GM12878 (cell line): Measurements from ENCODE around the gene ANK2. TPM values are rescaled to one million over a fixed set of nuclear protein-coding genes. Genes with fewer than 3 reads are reported as not detected.

Source experiments
- ATAC-seq: fragments of 200-7000 bp; cut with Tn5 transposase; 3 replicates; pipeline ENCODE4 v1.9.1; 2020; ENCODE audit warnings: mild to moderate bottlenecking, moderate library complexity
- BruUV-seq: library from RNA; stranded (reverse); fragments of 400-500 nt; replicated peaks from 2 replicates; lab custom pipeline; 2021; lab: Mats Ljungman, UMichigan
- CTCF ChIA-PET: fragments of 300-600 bp; sonication (Branson Sonifier 250); formaldehyde crosslinking; extraction: SDS; loops from one replicate; lab custom pipeline; 2021; ENCODE audit warnings: inconsistent platforms; lab: Yijun Ruan, JAX
- POLR2A ChIA-PET: fragments of 350-600 bp; formaldehyde crosslinking; extraction: SDS; loops from one replicate; lab custom pipeline; 2021; ENCODE audit warnings: inconsistent platforms; lab: Charles Lee
- RAD21 ChIA-PET: fragments of 300-600 bp; sonication (Branson Sonifier 250); formaldehyde crosslinking; loops from one replicate; lab custom pipeline; 2023; ENCODE audit warnings: antibody characterized with exemption; ENCODE audit not compliant: unreplicated experiment; lab: Charles Lee
- SMC1A ChIA-PET: fragments of 300-600 bp; sonication (Branson Sonifier 250); formaldehyde crosslinking; loops from one replicate; lab custom pipeline; 2023; ENCODE audit not compliant: unreplicated experiment, uncharacterized antibody; lab: Charles Lee
- DNase-seq: peaks from one replicate; pipeline ENCODE4 v3.0.0-alpha.2; 2011; ENCODE audit warnings: low read depth, low spot score
- FAIRE-seq: peaks from 3 replicates; lab custom pipeline; 2011; peaks lifted over from hg19 to GRCh38; lab: Jason Lieb, UNC
- H2AFZ ChIP-seq: 2 replicates; pipeline ENCODE4 v1.6.0; 2011; ENCODE audit warnings: low read depth, low read length, control low read depth; ENCODE audit not compliant: control insufficient read depth
- H3K27ac ChIP-seq: 2 replicates; pipeline ENCODE4 v1.5.1; 2011; ENCODE audit warnings: control low read depth; ENCODE audit not compliant: control insufficient read depth, insufficient read depth
- H3K27me3 ChIP-seq, 2 experiments: replicated peaks in 1 of 2; 2 replicates each; pipeline versions ENCODE4 v1.6.0 to v1.6.1; 2011; ENCODE audit warnings: low read length in 1 of 2; ENCODE audit not compliant: control insufficient read depth in 2 of 2, insufficient read depth in 2 of 2
- H3K36me3 ChIP-seq, 2 experiments: 2 replicates each; pipeline ENCODE4 v1.5.1; 2011; ENCODE audit warnings: low read length in 1 of 2; ENCODE audit not compliant: control insufficient read depth in 2 of 2, insufficient read depth in 2 of 2
- H3K4me1 ChIP-seq: 2 replicates; pipeline ENCODE4 v1.6.1; 2011; ENCODE audit warnings: mild to moderate bottlenecking, low read length, moderate library complexity, mixed read lengths; ENCODE audit not compliant: control insufficient read depth, insufficient read depth
- H3K4me2 ChIP-seq: 2 replicates; pipeline ENCODE4 v1.6.0; 2011; ENCODE audit warnings: control low read depth; ENCODE audit not compliant: control insufficient read depth, insufficient read depth
- H3K4me3 ChIP-seq: fragments of 200-600 bp; sonication (generic); 2 replicates; pipeline ENCODE4 v1.5.1; 2016
- H3K79me2 ChIP-seq: 2 replicates; pipeline ENCODE4 v1.6.0; 2011; ENCODE audit warnings: low read length; ENCODE audit not compliant: control insufficient read depth, insufficient read depth
- H3K9ac ChIP-seq: 2 replicates; pipeline ENCODE4 v1.8.0; 2011; ENCODE audit warnings: low read length, control low read depth, mixed read lengths; ENCODE audit not compliant: control insufficient read depth, insufficient read depth
- H3K9me3 ChIP-seq: replicated peaks from 3 replicates; pipeline ENCODE4 v1.5.1; 2011; ENCODE audit warnings: mild to moderate bottlenecking, low read length; ENCODE audit not compliant: control insufficient read depth, insufficient read depth
- H4K20me1 ChIP-seq: 2 replicates; pipeline ENCODE4 v1.6.0; 2011; ENCODE audit not compliant: control insufficient read depth, insufficient read depth
- MYB ChIP-seq: fragments of 150-350 bp; IDR thresholded peaks from 2 replicates; pipeline ENCODE4 v1.6.1; 2014; ENCODE audit warnings: mild to moderate bottlenecking, low read depth, low read length, borderline replicate concordance
- PML ChIP-seq: IDR thresholded peaks from 2 replicates; pipeline ENCODE4 v1.6.1; 2012; ENCODE audit warnings: low read length, inconsistent platforms
- STAT1 ChIP-seq: fragments of 450-650 bp; conservative IDR thresholded peaks from 2 replicates; pipeline ENCODE4 v1.6.1; 2014; ENCODE audit warnings: antibody characterized with exemption, mild to moderate bottlenecking
- USF1 ChIP-seq: IDR thresholded peaks from 2 replicates; pipeline ENCODE4 v1.6.1; 2011; ENCODE audit warnings: borderline replicate concordance, low read depth, mild to moderate bottlenecking, moderate library complexity, mixed read lengths, low read length; ENCODE audit not compliant: insufficient read depth; ENCODE audit errors: extremely low read length
- WRNIP1 ChIP-seq: IDR thresholded peaks from 2 replicates; pipeline ENCODE4 v1.6.1; 2011; ENCODE audit warnings: low read depth, low read length, improper control_type of control experiment, borderline replicate concordance
- ZNF24 ChIP-seq: fragments of 450-650 bp; IDR thresholded peaks from 2 replicates; pipeline ENCODE4 v1.6.1; 2017; ENCODE audit warnings: antibody characterized with exemption, mild to moderate bottlenecking
- ZNF687 ChIP-seq: fragments of 450-650 bp; IDR thresholded peaks from 2 replicates; pipeline ENCODE4 v1.6.1; 2017; ENCODE audit warnings: mild to moderate bottlenecking, moderate library complexity
- WGBS: methylation state at CpG from one replicate; pipeline ENCODE4 v1.1.6; 2016; ENCODE audit warnings: low lambda C conversion rate; ENCODE audit not compliant: insufficient replicate concordance, insufficient coverage; ENCODE audit errors: missing lambda C conversion rate; 5-methylcytosine and 5-hydroxymethylcytosine counted together
- in situ Hi-C: fragments of 300-500 bp; cut with MboI; formaldehyde crosslinking; loops from 9 replicates; pipeline ENCODE4 v1.14.3; 2018; ENCODE audit warnings: mixed read lengths
- intact Hi-C: fragments of 100-400 bp; cut with micrococcal nuclease; formaldehyde crosslinking; loops from one replicate; pipeline ENCODE4 v1.14.2; 2022; ENCODE audit not compliant: unreplicated experiment
- polyA plus RNA-seq, 11 experiments: library from polyadenylated mRNA; depleted of rRNA in 4 of 11; unstranded in 6 of 11; stranded (reverse) in 5 of 11; fragments of >200 nt; fragmentation: Nextera tagmentation in 4 of 11; fragmentation: Illumina TruSeq in 1 of 11; extraction: Ambion mirVana in 4 of 11; extraction: Trizol in 1 of 11; gene quantifications; 1 replicate in 1 of 11; 2 replicates in 10 of 11; pipeline versions ENCODE4 v1.2.1 to v1.2.3, GENCODE V29; 2011 to 2016; ENCODE audit warnings: inconsistent platforms in 2 of 11, missing spikeins in 2 of 11, low read depth in 1 of 11
- total RNA-seq, 4 experiments: library from RNA; depleted of rRNA in 3 of 4; stranded (reverse); fragments of >200 nt in 3 of 4; fragmentation: Illumina TruSeq in 1 of 4; extraction: Trizol in 1 of 4; gene quantifications; 2 replicates each; pipeline versions ENCODE4 v1.2.1 to v1.2.3, GENCODE V29; 2013 to 2021
- TF ChIP-seq, protein P1 (sequence below): fragments of 150-350 bp; IDR thresholded peaks from 2 replicates; pipeline ENCODE4 v1.6.1; 2014; ENCODE audit warnings: mild to moderate bottlenecking, low read depth, low read length

ANK2 gene
- total and polyA plus RNA-seq, 10 of the 15 experiments (the other 5 are each of a cell fraction or from before 2014, with no cell fraction given) = 1.6 to 13.0 (median 4.1) TPM

GRCh38 chr4:113336556-113336955 is 287.1 kb downstream of the ANK2 start:
- no peak overlapping the region for H3K27ac ChIP-seq
- intact Hi-C loops = no loop called here
- no peaks in the 10 kb centered on the region; a peak in 1 of 4 replicates for H3K36me3 ChIP-seq
- H3K79me2 ChIP-seq = no peaks in the 10 kb centered on the region
- H3K4me1 ChIP-seq = no peaks in the 10 kb centered on the region
- no peak overlapping the region for H3K4me2 ChIP-seq
- no peak overlapping the region for H3K4me3 ChIP-seq
- no peaks in the 10 kb centered on the region for H4K20me1 ChIP-seq
- no peaks in the 10 kb centered on the region for H3K27me3 ChIP-seq
- TF ChIP-seq WRNIP1 = no peak
- no peak for TF ChIP-seq PML
- TF ChIP-seq, all 136 proteins: peak for 0
- ChIA-PET POLR2A (interaction anchor here (0.6 kb wide), 1 partner anchor 15 kb away, joined by 3 read pairs; no protein-coding TSS in a partner anchor), RAD21 (interaction anchor here (0.9 to 1.2 kb wide), 2 partner anchors 10 to 11 kb away, joined by 3 to 4 read pairs; no protein-coding TSS in a partner anchor), SMC1A (interaction anchor here (0.7 to 1.5 kb wide), 5 partner anchors 12 to 1771 kb away, joined by 3 to 5 read pairs (median 3); no protein-coding TSS in a partner anchor), CTCF (interaction anchor here (0.9 to 1.6 kb wide), 4 partner anchors 9 to 385 kb away, joined by 3 to 6 read pairs (median 4); no protein-coding TSS in a partner anchor)
- no peak overlapping the region for H3K9ac ChIP-seq
- BruUV-seq = no TSS peak
- WGBS = 50% methylated on average over 2 of the region's 2 CpGs
- H3K9me3 ChIP-seq = no peaks in the 10 kb centered on the region
- DNase-seq (no peak), FAIRE-seq (no peak), ATAC-seq (no peak)
- no peak overlapping the region for H2AFZ ChIP-seq
- in situ Hi-C loops = no loop called here

GRCh38 chr4:113339430-113339813 is 290.0 kb downstream of the ANK2 start:
- no peaks in the 10 kb centered on the region for H4K20me1 ChIP-seq
- no TSS peak for BruUV-seq
- H3K9ac ChIP-seq = no peak overlapping the region
- DNase-seq (no peak), FAIRE-seq (no peak), ATAC-seq (no peak)
- H3K36me3 ChIP-seq = no peaks in the 10 kb centered on the region; a peak in 1 of 4 replicates
- no peak overlapping the region for H3K4me3 ChIP-seq
- intact Hi-C loops = no loop called here
- H2AFZ ChIP-seq = no peak overlapping the region
- in situ Hi-C loops = no loop called here
- H3K9me3 ChIP-seq = no peaks in the 10 kb centered on the region
- no peaks in the 10 kb centered on the region for H3K4me1 ChIP-seq
- H3K79me2 ChIP-seq = no peaks in the 10 kb centered on the region
- 40% methylated on average over 4 of the region's 4 CpGs for WGBS
- H3K27me3 ChIP-seq = no peaks in the 10 kb centered on the region
- POLR2A ChIA-PET = no interaction called here
- SMC1A ChIA-PET = interaction anchor here (0.8 to 1.5 kb wide), 4 partner anchors 13 to 61 kb away, joined by 3 read pairs; no protein-coding TSS in a partner anchor
- RAD21 ChIA-PET = no interaction called here
- no peak overlapping the region for H3K4me2 ChIP-seq
- CTCF ChIA-PET = no interaction called here
- H3K27ac ChIP-seq = no peak overlapping the region
- no peak for TF ChIP-seq ZNF687
- TF ChIP-seq USF1 = no peak
- TF ChIP-seq, protein P1, sequence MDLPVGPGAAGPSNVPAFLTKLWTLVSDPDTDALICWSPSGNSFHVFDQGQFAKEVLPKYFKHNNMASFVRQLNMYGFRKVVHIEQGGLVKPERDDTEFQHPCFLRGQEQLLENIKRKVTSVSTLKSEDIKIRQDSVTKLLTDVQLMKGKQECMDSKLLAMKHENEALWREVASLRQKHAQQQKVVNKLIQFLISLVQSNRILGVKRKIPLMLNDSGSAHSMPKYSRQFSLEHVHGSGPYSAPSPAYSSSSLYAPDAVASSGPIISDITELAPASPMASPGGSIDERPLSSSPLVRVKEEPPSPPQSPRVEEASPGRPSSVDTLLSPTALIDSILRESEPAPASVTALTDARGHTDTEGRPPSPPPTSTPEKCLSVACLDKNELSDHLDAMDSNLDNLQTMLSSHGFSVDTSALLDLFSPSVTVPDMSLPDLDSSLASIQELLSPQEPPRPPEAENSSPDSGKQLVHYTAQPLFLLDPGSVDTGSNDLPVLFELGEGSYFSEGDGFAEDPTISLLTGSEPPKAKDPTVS = no peak
- TF ChIP-seq STAT1 = no peak
- TF ChIP-seq MYB = no peak
- TF ChIP-seq ZNF24 = no peak
